Measurements from ENCODE around the gene CD5L. TPM values are rescaled to one million over a fixed set of nuclear protein-coding genes. Genes with fewer than 3 reads are reported as not detected.

Gene CD5L
- total and polyA plus RNA-seq, 10 of the 15 experiments (the other 5 are each of a cell fraction or from before 2014, with no cell fraction given), result 0.10 to 0.57 (median 0.24) TPM

GRCh38 chr1:157781048-157781447, 60.6 kb downstream of the CD5L start (continued):
- TF ChIP-seq, protein P1, sequence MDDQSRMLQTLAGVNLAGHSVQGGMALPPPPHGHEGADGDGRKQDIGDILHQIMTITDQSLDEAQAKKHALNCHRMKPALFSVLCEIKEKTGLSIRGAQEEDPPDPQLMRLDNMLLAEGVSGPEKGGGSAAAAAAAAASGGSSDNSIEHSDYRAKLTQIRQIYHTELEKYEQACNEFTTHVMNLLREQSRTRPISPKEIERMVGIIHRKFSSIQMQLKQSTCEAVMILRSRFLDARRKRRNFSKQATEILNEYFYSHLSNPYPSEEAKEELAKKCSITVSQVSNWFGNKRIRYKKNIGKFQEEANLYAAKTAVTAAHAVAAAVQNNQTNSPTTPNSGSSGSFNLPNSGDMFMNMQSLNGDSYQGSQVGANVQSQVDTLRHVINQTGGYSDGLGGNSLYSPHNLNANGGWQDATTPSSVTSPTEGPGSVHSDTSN (IDR thresholded peaks at IDR 0.05; ENCODE audit: insufficient replicate concordance, low read depth, low read length), result no peak
- TF ChIP-seq GABPA (IDR thresholded peaks at IDR 0.05; ENCODE audit: low read depth) (peak; percentile 49; the same call in 1 of the 2 replicates), IKZF1 (conservative IDR thresholded peaks at IDR 0.05) (peak; percentile 71), TCF7 (IDR thresholded peaks at IDR 0.05; ENCODE audit: borderline replicate concordance) (peak; percentile 64; the same call in 1 of the 2 replicates), HDAC6 (IDR thresholded peaks at IDR 0.05; ENCODE audit: unreplicated experiment) (no peak), SMC3 (IDR thresholded peaks at IDR 0.05; ENCODE audit: borderline replicate concordance, low read length) (no peak), RELA (IDR thresholded peaks at IDR 0.05; ENCODE audit: borderline replicate concordance, partially characterized antibody) (no peak), RFX5 (IDR thresholded peaks at IDR 0.05; ENCODE audit: low read depth, low read length) (no peak), CHD2 (IDR thresholded peaks at IDR 0.05; ENCODE audit: borderline replicate concordance, low read depth, low read length) (no peak), FOS (IDR thresholded peaks at IDR 0.05; ENCODE audit: borderline replicate concordance, extremely low read depth, insufficient read length) (no peak), ZNF24 (IDR thresholded peaks at IDR 0.05) (no peak), KLF5 (IDR thresholded peaks at IDR 0.05; ENCODE audit: partially characterized antibody) (no peak), SMAD5 (IDR thresholded peaks at IDR 0.05; ENCODE audit: low read depth) (no peak), IKZF2 (IDR thresholded peaks at IDR 0.05) (peak; percentile 39 to 40; a peak in 3 of 4 replicates), CEBPZ (IDR thresholded peaks at IDR 0.05; ENCODE audit: low read depth, low read length) (no peak), SREBF2 (IDR thresholded peaks at IDR 0.05; ENCODE audit: low read length) (no peak), SRF (IDR thresholded peaks at IDR 0.05; ENCODE audit: low read depth in 2 of 2, low read length in 2 of 2) (no peak), YBX1 (IDR thresholded peaks at IDR 0.05) (no peak), SIN3A (IDR thresholded peaks at IDR 0.05; ENCODE audit: low read depth, low read length) (no peak), ASH2L (IDR thresholded peaks at IDR 0.05; ENCODE audit: borderline replicate concordance, low read depth) (no peak), CBFB (IDR thresholded peaks at IDR 0.05; ENCODE audit: low read depth) (peak; percentile 30; the same call in 1 of the 2 replicates), FOXM1 (IDR thresholded peaks at IDR 0.05; ENCODE audit: low read depth, low read length) (peak; percentile 81), CHD4 (IDR thresholded peaks at IDR 0.05) (no peak), IRF4 (IDR thresholded peaks at IDR 0.05; ENCODE audit: low read depth, low read length) (no peak)
- TF ChIP-seq, protein P2, sequence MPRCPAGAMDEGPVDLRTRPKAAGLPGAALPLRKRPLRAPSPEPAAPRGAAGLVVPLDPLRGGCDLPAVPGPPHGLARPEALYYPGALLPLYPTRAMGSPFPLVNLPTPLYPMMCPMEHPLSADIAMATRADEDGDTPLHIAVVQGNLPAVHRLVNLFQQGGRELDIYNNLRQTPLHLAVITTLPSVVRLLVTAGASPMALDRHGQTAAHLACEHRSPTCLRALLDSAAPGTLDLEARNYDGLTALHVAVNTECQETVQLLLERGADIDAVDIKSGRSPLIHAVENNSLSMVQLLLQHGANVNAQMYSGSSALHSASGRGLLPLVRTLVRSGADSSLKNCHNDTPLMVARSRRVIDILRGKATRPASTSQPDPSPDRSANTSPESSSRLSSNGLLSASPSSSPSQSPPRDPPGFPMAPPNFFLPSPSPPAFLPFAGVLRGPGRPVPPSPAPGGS (IDR thresholded peaks at IDR 0.05; ENCODE audit: borderline replicate concordance, insufficient read depth, low read depth, low read length, poor library complexity, severe bottlenecking), result peak; percentile 44
- TF ChIP-seq, protein P3, sequence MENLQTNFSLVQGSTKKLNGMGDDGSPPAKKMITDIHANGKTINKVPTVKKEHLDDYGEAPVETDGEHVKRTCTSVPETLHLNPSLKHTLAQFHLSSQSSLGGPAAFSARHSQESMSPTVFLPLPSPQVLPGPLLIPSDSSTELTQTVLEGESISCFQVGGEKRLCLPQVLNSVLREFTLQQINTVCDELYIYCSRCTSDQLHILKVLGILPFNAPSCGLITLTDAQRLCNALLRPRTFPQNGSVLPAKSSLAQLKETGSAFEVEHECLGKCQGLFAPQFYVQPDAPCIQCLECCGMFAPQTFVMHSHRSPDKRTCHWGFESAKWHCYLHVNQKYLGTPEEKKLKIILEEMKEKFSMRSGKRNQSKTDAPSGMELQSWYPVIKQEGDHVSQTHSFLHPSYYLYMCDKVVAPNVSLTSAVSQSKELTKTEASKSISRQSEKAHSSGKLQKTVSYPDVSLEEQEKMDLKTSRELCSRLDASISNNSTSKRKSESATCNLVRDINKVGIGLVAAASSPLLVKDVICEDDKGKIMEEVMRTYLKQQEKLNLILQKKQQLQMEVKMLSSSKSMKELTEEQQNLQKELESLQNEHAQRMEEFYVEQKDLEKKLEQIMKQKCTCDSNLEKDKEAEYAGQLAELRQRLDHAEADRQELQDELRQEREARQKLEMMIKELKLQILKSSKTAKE (IDR thresholded peaks at IDR 0.05; ENCODE audit: low read depth, poor library complexity, severe bottlenecking), result no peak
